ENCODE results near the gene RHO.

- TF ChIP-seq EZH2 (IDR thresholded peaks at IDR 0.05; ENCODE audit: borderline replicate concordance, low read length) = no peak
- no peak for TF ChIP-seq CTCF (conservative IDR thresholded peaks at IDR 0.05 in 1 of 2, IDR thresholded peaks at IDR 0.05 in 1 of 2; ENCODE audit: extremely low read depth in 1 of 2, insufficient read depth in 1 of 2, low read depth in 1 of 2, low read length in 2 of 2)
Observed at GRCh38 chr3:129507181-129507831, 21.1 kb upstream of the RHO start.
